Mucosa of gallbladder (tissue), 1 donor: ENCODE results near the gene UBE2Z. TPM values are rescaled to one million over a fixed set of nuclear protein-coding genes. Genes with fewer than 3 reads are reported as not detected.

Experiments used
- DNase-seq: peaks from one replicate; pipeline ENCODE4 v3.0.0-alpha.2; 2020; ENCODE audit warnings: low spot score
- total RNA-seq: library from RNA; stranded (reverse); gene quantifications from one replicate; pipeline ENCODE4 v1.2.1, GENCODE V29; 2021
- donor health status: DM: no; HTN: no; CAD: no.

The UBE2Z gene
- total RNA-seq, 1 donor from 2014 or later: 78.0 TPM

- DNase-seq: no peak
Measured at GRCh38 chr17:48960834-48961515, 52.8 kb downstream of the UBE2Z start.

- no peak for DNase-seq
Measured at GRCh38 chr17:48961516-48962233, 53.5 kb downstream of the UBE2Z start.

GRCh38 chr17:48970224-48970623 is 62.0 kb downstream of the UBE2Z start:
- DNase-seq: no peak

- no peak for DNase-seq
Measured at GRCh38 chr17:48970865-48971687, 62.9 kb downstream of the UBE2Z start.

GRCh38 chr17:48972749-48973097 is 64.5 kb downstream of the UBE2Z start:
- DNase-seq: no peak

- DNase-seq: no peak
Measured at GRCh38 chr17:48973806-48974205, 65.6 kb downstream of the UBE2Z start.

Other genes starting within 250 kb of the UBE2Z start
- not detected for gene PRAC1, start 185.9 kb upstream of the UBE2Z start, total RNA-seq
- not detected for gene PRAC2, start 185.2 kb upstream of the UBE2Z start, total RNA-seq
- 0.12 TPM for gene HOXB13, start 179.7 kb upstream of the UBE2Z start, total RNA-seq
- 5.1 TPM for gene TTLL6, start 91.2 kb upstream of the UBE2Z start, total RNA-seq
- gene CALCOCO2, start 77.4 kb upstream of the UBE2Z start, total RNA-seq: 163 TPM
- 69.5 TPM for gene ATP5MC1, start 15.6 kb upstream of the UBE2Z start, total RNA-seq
- gene SNF8, start 36.4 kb downstream of the UBE2Z start, total RNA-seq: 90.2 TPM
- not detected for gene GIP, start 60.2 kb downstream of the UBE2Z start, total RNA-seq
- gene IGF2BP1, start 89.0 kb downstream of the UBE2Z start, total RNA-seq: 1.1 TPM
- 4.6 TPM for gene B4GALNT2, start 224.4 kb downstream of the UBE2Z start, total RNA-seq